Measurements from ENCODE around the gene PEX3. TPM values are rescaled to one million over a fixed set of nuclear protein-coding genes. Genes with fewer than 3 reads are reported as not detected.

PEX3 gene
- total RNA-seq, 1 donor from 2014 or later, result 16.3 TPM

- H3K9me3 Mint-ChIP-seq (ENCODE audit: unreplicated experiment), result no peaks in the 10 kb centered on the region
- TF ChIP-seq CTCF (IDR thresholded peaks at IDR 0.05; ENCODE audit: unreplicated experiment), result no peak
- no peak for DNase-seq (ENCODE audit: low spot score)
- H3K27ac Mint-ChIP-seq (ENCODE audit: unreplicated experiment), result no peak overlapping the region
- H3K4me1 Mint-ChIP-seq (ENCODE audit: unreplicated experiment), result no peaks in the 10 kb centered on the region
- H3K4me3 Mint-ChIP-seq (ENCODE audit: unreplicated experiment), result no peak overlapping the region
- peaks cover 3% of the 10 kb centered on the region for H3K27me3 Mint-ChIP-seq (ENCODE audit: unreplicated experiment)
- no peaks in the 10 kb centered on the region for H3K36me3 Mint-ChIP-seq (ENCODE audit: low read depth, unreplicated experiment)
Observed at GRCh38 chr6:143414769-143415168, 35.8 kb upstream of the PEX3 start.

- Mint-ChIP-seq H3K36me3 (ENCODE audit: low read depth, unreplicated experiment) (no peaks in the 10 kb centered on the region), H3K9me3 (ENCODE audit: unreplicated experiment) (no peaks in the 10 kb centered on the region), H3K27ac (ENCODE audit: unreplicated experiment) (no peak overlapping the region), H3K4me3 (ENCODE audit: unreplicated experiment) (no peak overlapping the region), H3K27me3 (ENCODE audit: unreplicated experiment) (no peaks in the 10 kb centered on the region), H3K4me1 (ENCODE audit: unreplicated experiment) (no peaks in the 10 kb centered on the region)
- no peak for DNase-seq (ENCODE audit: low spot score)
- no peak for TF ChIP-seq CTCF (IDR thresholded peaks at IDR 0.05; ENCODE audit: unreplicated experiment)
Observed at GRCh38 chr6:143419526-143419925, 31.1 kb upstream of the PEX3 start.

- Mint-ChIP-seq H3K27ac (ENCODE audit: unreplicated experiment) (no peak overlapping the region), H3K9me3 (ENCODE audit: unreplicated experiment) (no peaks in the 10 kb centered on the region), H3K4me3 (ENCODE audit: unreplicated experiment) (no peak overlapping the region), H3K27me3 (ENCODE audit: unreplicated experiment) (no peaks in the 10 kb centered on the region), H3K36me3 (ENCODE audit: low read depth, unreplicated experiment) (no peaks in the 10 kb centered on the region), H3K4me1 (ENCODE audit: unreplicated experiment) (no peaks in the 10 kb centered on the region)
- DNase-seq (ENCODE audit: low spot score), result no peak
- no peak for TF ChIP-seq CTCF (IDR thresholded peaks at IDR 0.05; ENCODE audit: unreplicated experiment)
Observed at GRCh38 chr6:143426026-143426425, 24.6 kb upstream of the PEX3 start.

- Mint-ChIP-seq H3K36me3 (ENCODE audit: low read depth, unreplicated experiment) (no peaks in the 10 kb centered on the region), H3K4me3 (ENCODE audit: unreplicated experiment) (no peak overlapping the region), H3K27me3 (ENCODE audit: unreplicated experiment) (no peaks in the 10 kb centered on the region), H3K4me1 (ENCODE audit: unreplicated experiment) (no peaks in the 10 kb centered on the region), H3K9me3 (ENCODE audit: unreplicated experiment) (no peaks in the 10 kb centered on the region), H3K27ac (ENCODE audit: unreplicated experiment) (no peak overlapping the region)
- DNase-seq (ENCODE audit: low spot score), result peak; percentile 81
- TF ChIP-seq CTCF (IDR thresholded peaks at IDR 0.05; ENCODE audit: unreplicated experiment), result peak; percentile 80
Observed at GRCh38 chr6:143427109-143427817, 23.3 kb upstream of the PEX3 start.

- Mint-ChIP-seq H3K4me1 (ENCODE audit: unreplicated experiment) (no peaks in the 10 kb centered on the region), H3K4me3 (ENCODE audit: unreplicated experiment) (no peak overlapping the region), H3K9me3 (ENCODE audit: unreplicated experiment) (no peaks in the 10 kb centered on the region), H3K27ac (ENCODE audit: unreplicated experiment) (no peak overlapping the region), H3K27me3 (ENCODE audit: unreplicated experiment) (no peaks in the 10 kb centered on the region), H3K36me3 (ENCODE audit: low read depth, unreplicated experiment) (no peaks in the 10 kb centered on the region)
- no peak for TF ChIP-seq CTCF (IDR thresholded peaks at IDR 0.05; ENCODE audit: unreplicated experiment)
- no peak for DNase-seq (ENCODE audit: low spot score)
Observed at GRCh38 chr6:143429970-143430369, 20.6 kb upstream of the PEX3 start.
